Measurements from ENCODE around the gene GNA15. TPM values are rescaled to one million over a fixed set of nuclear protein-coding genes. Genes with fewer than 3 reads are reported as not detected.

The GNA15 gene
- total RNA-seq, 4 donors from 2014 or later = 72.7 to 186 (median 132) TPM

GRCh38 chr19:3192228-3192635 lies 56.4 kb downstream of the GNA15 start:
- no peak overlapping the region for H3K4me3 ChIP-seq
- intact Hi-C loops (cut with DNase I) = no loop called here
- no peaks in the 10 kb centered on the region for H3K9me3 ChIP-seq
- WGBS, 2 donors = 83 to 92% methylated on average over 5 to 10 of the region's 32 CpGs
- peaks cover 0 to 58% (median 6%) of the 10 kb centered on the region in 3 donors for H3K36me3 ChIP-seq
- TF ChIP-seq POLR2A (IDR thresholded peaks at IDR 0.05) (no peak), CTCF (IDR thresholded peaks at IDR 0.05) (no peak)
- peaks cover 6 to 29% (median 8%) of the 10 kb centered on the region in 3 donors for H3K4me1 ChIP-seq
- H3K27me3 ChIP-seq = no peaks in the 10 kb centered on the region
- DNase-seq = no peak
- no peak overlapping the region for H3K27ac ChIP-seq

- no peaks in the 10 kb centered on the region for H3K27me3 ChIP-seq
- H3K4me3 ChIP-seq = no peak overlapping the region
- H3K9me3 ChIP-seq = no peaks in the 10 kb centered on the region
- WGBS, 2 donors = no CpG with 5 or more reads among the region's 14 CpGs
- peaks cover 1 to 25% (median 3%) of the 10 kb centered on the region in 3 donors for H3K4me1 ChIP-seq
- no peak overlapping the region for H3K27ac ChIP-seq
- peaks cover 0 to 62% (median 6%) of the 10 kb centered on the region in 3 donors for H3K36me3 ChIP-seq
- intact Hi-C loops (cut with DNase I) = no loop called here
- TF ChIP-seq CTCF (IDR thresholded peaks at IDR 0.05) = no peak
- TF ChIP-seq POLR2A (IDR thresholded peaks at IDR 0.05) = no peak
- no peak for DNase-seq
Observed at GRCh38 chr19:3192684-3193083, 56.9 kb downstream of the GNA15 start.

GRCh38 chr19:3193256-3194105 lies 57.6 kb downstream of the GNA15 start:
- Histone ChIP-seq H3K4me1 (peaks cover 0 to 17% (median 0%) of the 10 kb centered on the region in 3 donors), H3K36me3 (peaks cover 0 to 70% (median 6%) of the 10 kb centered on the region in 3 donors), H3K27ac (no peak overlapping the region), H3K4me3 (no peak overlapping the region), H3K27me3 (no peaks in the 10 kb centered on the region), H3K9me3 (no peaks in the 10 kb centered on the region)
- no peak for DNase-seq
- intact Hi-C loops (cut with DNase I) = no loop called here
- no peak for TF ChIP-seq CTCF (IDR thresholded peaks at IDR 0.05)
- 67 to 76% methylated on average over 8 to 17 of the region's 40 CpGs for WGBS, 2 donors

GRCh38 chr19:3194106-3195087 lies 58.6 kb downstream of the GNA15 start:
- Histone ChIP-seq H3K27ac (no peak overlapping the region), H3K27me3 (no peaks in the 10 kb centered on the region), H3K4me1 (peaks cover 0 to 7% (median 0%) of the 10 kb centered on the region in 3 donors), H3K36me3 (peaks cover 0 to 79% (median 6%) of the 10 kb centered on the region in 3 donors), H3K4me3 (no peak overlapping the region), H3K9me3 (no peaks in the 10 kb centered on the region)
- WGBS, 2 donors = 90 to 95% methylated on average over 14 to 17 of the region's 17 CpGs
- DNase-seq = no peak
- intact Hi-C loops (cut with DNase I) = no loop called here
- TF ChIP-seq CTCF (IDR thresholded peaks at IDR 0.05) (no peak), POLR2A (IDR thresholded peaks at IDR 0.05) (no peak)

Data from esophagus squamous epithelium (tissue), 5 donors.